Ovary (tissue), 3 donors: ENCODE measurements around the gene ZW10.
"Not testable (repeated sequence)": the region's sequence is repeated elsewhere in the genome, so short reads cannot be mapped to it uniquely, and the experiment has no call there.

Source experiments
- CTCF ChIP-seq, 3 donors: fragments of 450-650 bp in 2 of 3; fragments of 200-600 bp in 1 of 3; IDR thresholded peaks; one replicate each; pipeline versions ENCODE4 v1.5.1 to v1.8.0; 2016 to 2022; ENCODE audit warnings: antibody characterized with exemption in 3 of 3, mild to moderate bottlenecking in 1 of 3
- EP300 ChIP-seq: sonication (generic); formaldehyde crosslinking; IDR thresholded peaks from one replicate; pipeline ENCODE4 v1.6.1; 2017; ENCODE audit warnings: antibody characterized with exemption
- donor health status: DM: no; HTN: no; CAD: no.

DNA sequence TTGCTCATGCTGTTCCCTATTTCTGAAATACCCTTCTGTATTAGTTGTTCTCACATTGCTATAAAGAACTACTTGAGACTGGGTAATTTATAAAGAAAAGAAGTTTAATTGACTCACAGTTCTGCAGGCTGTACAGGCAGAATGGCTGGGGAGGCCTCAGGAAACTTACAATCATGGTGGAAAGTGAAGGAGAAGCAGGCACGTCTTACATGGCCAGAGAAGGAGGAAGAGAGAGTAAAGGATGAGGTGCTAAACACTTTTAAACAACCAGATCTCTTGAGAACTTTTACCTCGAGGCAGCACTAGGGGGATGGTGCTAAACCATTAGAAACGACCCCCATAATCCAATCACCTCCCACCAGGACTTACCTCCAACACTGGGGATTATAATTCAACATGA lies 53.0 kb downstream of the ZW10 start:
- TF ChIP-seq CTCF (IDR thresholded peaks at IDR 0.05); EP300: not testable (repeated sequence)
